IMR-90 (cell line): ENCODE measurements around the gene PPP3CA. TPM values are rescaled to one million over a fixed set of nuclear protein-coding genes. Genes with fewer than 3 reads are reported as not detected.

Source experiments
- ATAC-seq: fragments of 200-7000 bp; cut with Tn5 transposase; 2 replicates; pipeline ENCODE4 v1.9.1; 2020; ENCODE audit warnings: low read depth, mild to moderate bottlenecking, moderate library complexity
- BruUV-seq: library from RNA; stranded (reverse); fragments of 400-500 nt; replicated peaks from 2 replicates; lab custom pipeline; 2021; lab: Mats Ljungman, UMichigan
- CTCF ChIA-PET: fragments of 300-600 bp; formaldehyde crosslinking; extraction: SDS; loops from one replicate; lab custom pipeline; 2021; ENCODE audit warnings: antibody characterized with exemption; lab: Yijun Ruan, JAX
- POLR2A ChIA-PET: fragments of 300-600 bp; sonication (Branson Sonifier 250); formaldehyde crosslinking; loops from one replicate; lab custom pipeline; 2022; ENCODE audit warnings: antibody characterized with exemption; ENCODE audit not compliant: unreplicated experiment; lab: Charles Lee
- DNase-seq: peaks from one replicate; pipeline ENCODE4 v3.0.0; 2013
- H2AFZ ChIP-seq: replicated peaks from 2 replicates; pipeline ENCODE3; 2013; ENCODE audit warnings: low read length, mild to moderate bottlenecking; ENCODE audit not compliant: poor library complexity
- H2AK5ac ChIP-seq: 2 replicates; pipeline ENCODE4 v1.6.1; 2013; ENCODE audit warnings: low read depth, low read length, inconsistent platforms
- H2AK9ac ChIP-seq: replicated peaks from 2 replicates; pipeline ENCODE3; 2013; ENCODE audit warnings: mild to moderate bottlenecking, low read depth, low read length, moderate library complexity; ENCODE audit not compliant: poor library complexity
- H2BK120ac ChIP-seq: 2 replicates; pipeline ENCODE4 v1.6.1; 2013; ENCODE audit warnings: low read depth, low read length, inconsistent platforms
- H2BK15ac ChIP-seq: 3 replicates; pipeline ENCODE4 v1.6.1; 2013; ENCODE audit warnings: low read depth, low read length, inconsistent platforms
- H2BK20ac ChIP-seq: 2 replicates; pipeline ENCODE4 v1.6.1; 2013; ENCODE audit warnings: low read depth, mild to moderate bottlenecking, inconsistent platforms, low read length, moderate library complexity
- H2BK5ac ChIP-seq: 2 replicates; pipeline ENCODE4 v1.6.1; 2013; ENCODE audit warnings: mild to moderate bottlenecking, low read depth, low read length, inconsistent platforms; ENCODE audit not compliant: poor library complexity, severe bottlenecking
- H3K14ac ChIP-seq: replicated peaks from 2 replicates; pipeline ENCODE4 v1.6.1; 2013; ENCODE audit warnings: low read depth, low read length, inconsistent platforms
- H3K18ac ChIP-seq: 2 replicates; pipeline ENCODE4 v1.6.1; 2013; ENCODE audit warnings: low read depth, low read length, control low read depth
- H3K23ac ChIP-seq: 2 replicates; pipeline ENCODE4 v1.6.1; 2013; ENCODE audit warnings: low read depth, low read length, inconsistent platforms
- H3K27ac ChIP-seq: 2 replicates; pipeline ENCODE4 v1.5.1; 2013; ENCODE audit warnings: mild to moderate bottlenecking, control low read depth, low read length; ENCODE audit not compliant: insufficient read depth
- H3K27me3 ChIP-seq: 2 replicates; pipeline ENCODE4 v1.6.1; 2013; ENCODE audit warnings: low read length; ENCODE audit not compliant: control insufficient read depth, insufficient read depth
- H3K36me3 ChIP-seq: 2 replicates; pipeline ENCODE4 v1.6.1; 2013; ENCODE audit warnings: low read length, mixed read lengths; ENCODE audit not compliant: control insufficient read depth, insufficient read depth
- H3K4ac ChIP-seq: 2 replicates; pipeline ENCODE4 v1.6.1; 2013; ENCODE audit warnings: low read depth, low read length, inconsistent platforms
- H3K4me1 ChIP-seq: 2 replicates; pipeline ENCODE4 v1.6.1; 2013; ENCODE audit warnings: low read length, mixed read lengths; ENCODE audit not compliant: control insufficient read depth, insufficient read depth
- H3K4me2 ChIP-seq: 2 replicates; pipeline ENCODE4 v1.6.1; 2013; ENCODE audit warnings: low read depth, mild to moderate bottlenecking, control low read depth, low read length, moderate library complexity
- H3K4me3 ChIP-seq: 2 replicates; pipeline ENCODE4 v1.5.1; 2013; ENCODE audit warnings: low read depth, mild to moderate bottlenecking, control low read depth, low read length, moderate library complexity; ENCODE audit not compliant: insufficient read depth
- H3K56ac ChIP-seq: 2 replicates; pipeline ENCODE4 v1.6.1; 2013; ENCODE audit warnings: low read length, inconsistent platforms; ENCODE audit not compliant: insufficient read depth; ENCODE audit errors: extremely low read depth
- H3K79me1 ChIP-seq, 2 experiments: 2 replicates each; pipeline ENCODE4 v1.6.1; 2013; ENCODE audit warnings: low read length in 2 of 2, inconsistent platforms in 1 of 2, low read depth in 1 of 2
- H3K9ac ChIP-seq: 2 replicates; pipeline ENCODE4 v1.6.1; 2013; ENCODE audit warnings: low read depth, low read length, control low read depth
- H3K9me1 ChIP-seq: 2 replicates; pipeline ENCODE4 v1.6.1; 2013; ENCODE audit warnings: low read length, inconsistent platforms; ENCODE audit not compliant: insufficient read depth
- H3K9me3 ChIP-seq: 2 replicates; pipeline ENCODE4 v1.6.1; 2013; ENCODE audit warnings: low read length; ENCODE audit not compliant: control insufficient read depth, insufficient read depth
- H4K20me1 ChIP-seq: 2 replicates; pipeline ENCODE4 v1.6.1; 2013; ENCODE audit warnings: low read length, inconsistent platforms; ENCODE audit not compliant: insufficient read depth
- H4K5ac ChIP-seq: 2 replicates; pipeline ENCODE4 v1.6.1; 2013; ENCODE audit warnings: mild to moderate bottlenecking, low read depth, low read length, control low read depth
- H4K8ac ChIP-seq, 2 experiments: 2 replicates each; pipeline ENCODE4 v1.6.1; 2013; ENCODE audit warnings: low read depth in 2 of 2, low read length in 2 of 2, control low read depth in 1 of 2, inconsistent platforms in 1 of 2
- H4K91ac ChIP-seq: 2 replicates; pipeline ENCODE4 v1.6.1; 2013; ENCODE audit warnings: low read depth, low read length, inconsistent platforms; ENCODE audit not compliant: insufficient read depth
- BHLHE40 ChIP-seq: fragments of 150-350 bp; IDR thresholded peaks from 2 replicates; pipeline ENCODE4 v1.6.1; 2016; ENCODE audit warnings: mild to moderate bottlenecking, low read depth, low read length
- CEBPB ChIP-seq: IDR thresholded peaks from 2 replicates; pipeline ENCODE4 v1.6.1; 2012; ENCODE audit warnings: low read depth, low read length, improper control_type of control experiment
- CTCF ChIP-seq: conservative IDR thresholded peaks from 2 replicates; pipeline ENCODE4 v1.5.1; 2012; ENCODE audit warnings: mild to moderate bottlenecking, low read depth, low read length, improper control_type of control experiment
- ELK1 ChIP-seq: fragments of 150-350 bp; IDR thresholded peaks from 2 replicates; pipeline ENCODE4 v1.6.1; 2016; ENCODE audit warnings: low read depth, mild to moderate bottlenecking, low read length, moderate library complexity, borderline replicate concordance
- FOS ChIP-seq: fragments of 150-350 bp; IDR thresholded peaks from 2 replicates; pipeline ENCODE4 v1.6.1; 2016; ENCODE audit warnings: low read depth, low read length
- MAFK ChIP-seq: IDR thresholded peaks from 2 replicates; pipeline ENCODE4 v1.6.1; 2012; ENCODE audit warnings: low read depth, low read length, improper control_type of control experiment
- MXI1 ChIP-seq: IDR thresholded peaks from 2 replicates; pipeline ENCODE4 v1.6.1; 2012; ENCODE audit warnings: low read depth, mild to moderate bottlenecking, low read length, moderate library complexity, borderline replicate concordance
- NFE2L2 ChIP-seq: fragments of 150-350 bp; IDR thresholded peaks from 2 replicates; pipeline ENCODE4 v1.6.1; 2016; ENCODE audit warnings: low read depth, mild to moderate bottlenecking, low read length
- RCOR1 ChIP-seq: IDR thresholded peaks from 2 replicates; pipeline ENCODE4 v1.6.1; 2012; ENCODE audit warnings: mild to moderate bottlenecking, low read length, improper control_type of control experiment; ENCODE audit not compliant: insufficient replicate concordance
- WGBS, 2 experiments: methylation state at CpG; one replicate each; pipeline versions ENCODE4 v1.1.5 to v1.1.7; 2013; ENCODE audit warnings: missing lambda C conversion rate in 2 of 2; ENCODE audit not compliant: insufficient read length in 1 of 2; ENCODE audit errors: extremely low coverage in 2 of 2; 5-methylcytosine and 5-hydroxymethylcytosine counted together
- dilution Hi-C: fragments of 300-500 bp; cut with HindIII; formaldehyde crosslinking; loops from one replicate; pipeline ENCODE4 v1.14.3; 2018; ENCODE audit warnings: low sequenced_read_pairs; ENCODE audit not compliant: unreplicated experiment
- in situ Hi-C: fragments of 300-500 bp; cut with MboI; formaldehyde crosslinking; loops from 3 replicates; pipeline ENCODE4 v1.14.3; 2019; ENCODE audit warnings: low sequenced_read_pairs, inconsistent platforms, mixed read lengths
- intact Hi-C: fragments of 100-400 bp; cut with micrococcal nuclease; formaldehyde crosslinking; loops from 2 replicates; pipeline ENCODE4 v1.10.0; 2022
- polyA plus RNA-seq, 3 experiments: library from polyadenylated mRNA; depleted of rRNA; stranded (reverse); fragments of >200 nt; gene quantifications; 2 replicates each; pipeline ENCODE4 v1.2.3, GENCODE V29; 2012; ENCODE audit warnings: low replicate concordance in 1 of 3
- total RNA-seq: library from RNA; depleted of rRNA; stranded (reverse); fragments of >200 nt; gene quantifications from 2 replicates; pipeline ENCODE4 v1.2.3, GENCODE V29; 2012

The PPP3CA gene
- total and polyA plus RNA-seq, 2 of the 4 experiments (the other 2 are of a cell fraction): 14.5 to 48.6 TPM

- no TSS peak for BruUV-seq
- 0 out of 2 replicates have a peak, but pooled peaks have one; percentile 21 for TF ChIP-seq CEBPB
- no peak for TF ChIP-seq BHLHE40
- no peak for TF ChIP-seq RCOR1
- no peak for TF ChIP-seq MXI1
- TF ChIP-seq MAFK: no peak
- TF ChIP-seq CTCF: no peak
- no peak for TF ChIP-seq FOS
- no peak for TF ChIP-seq NFE2L2
- no peak for TF ChIP-seq ELK1
- H3K56ac ChIP-seq: no peak overlapping the region
- H2BK5ac ChIP-seq: no peak overlapping the region
- no peak overlapping the region for H3K23ac ChIP-seq
- H2BK20ac ChIP-seq: no peak overlapping the region
- no peak overlapping the region for H3K4me3 ChIP-seq
- H3K36me3 ChIP-seq: no peaks in the 10 kb centered on the region
- no peaks in the 10 kb centered on the region for H4K20me1 ChIP-seq
- no peak overlapping the region for H3K27ac ChIP-seq
- no peak for ATAC-seq
- peak; percentile 20 for DNase-seq
- no peak overlapping the region for H3K18ac ChIP-seq
- 100% methylated on average over 1 of the region's 5 CpGs; no CpG with 5 or more reads in 1 of the 2 experiments for whole genome bisulfite sequencing, 2 experiments
- dilution Hi-C loops (no loop called here), in situ Hi-C loops (no loop called here), intact Hi-C loops (no loop called here)
- H4K8ac ChIP-seq: no peak overlapping the region
- H3K9me3 ChIP-seq: no peaks in the 10 kb centered on the region
- no peaks in the 10 kb centered on the region for H3K79me1 ChIP-seq
- POLR2A ChIA-PET: no interaction called here
- no peaks in the 10 kb centered on the region for H3K9me1 ChIP-seq
- H4K91ac ChIP-seq: no peak overlapping the region
- no peak overlapping the region for H2AFZ ChIP-seq
- no peak overlapping the region for H4K5ac ChIP-seq
- no peak overlapping the region for H3K4me2 ChIP-seq
- no peak overlapping the region for H2BK120ac ChIP-seq
- no peak overlapping the region for H2BK15ac ChIP-seq
- no peaks in the 10 kb centered on the region for H3K4me1 ChIP-seq
- CTCF ChIA-PET: interaction anchor here (0.8 kb wide), 1 partner anchor 386 kb away, joined by 7 read pairs; no protein-coding TSS in a partner anchor
- H2AK5ac ChIP-seq: no peak overlapping the region
- no peak overlapping the region for H3K9ac ChIP-seq
- peaks cover 2% of the 10 kb centered on the region; the same call in 1 of the 2 replicates for H3K27me3 ChIP-seq
- no peak overlapping the region for H2AK9ac ChIP-seq
- H3K14ac ChIP-seq: no peak overlapping the region
- no peak overlapping the region for H3K4ac ChIP-seq
Observed at GRCh38 chr4:100981447-100982204, 365.7 kb downstream of the PPP3CA start.
